ENCODE data around the gene BRCA1.
A peak's percentile ranks its signal among the peaks of the same experiment; 100 is the strongest.
"Not testable (repeated sequence)": the region's sequence is repeated elsewhere in the genome, so short reads cannot be mapped to it uniquely, and the experiment has no call there.

The BRCA1 gene

DNA sequence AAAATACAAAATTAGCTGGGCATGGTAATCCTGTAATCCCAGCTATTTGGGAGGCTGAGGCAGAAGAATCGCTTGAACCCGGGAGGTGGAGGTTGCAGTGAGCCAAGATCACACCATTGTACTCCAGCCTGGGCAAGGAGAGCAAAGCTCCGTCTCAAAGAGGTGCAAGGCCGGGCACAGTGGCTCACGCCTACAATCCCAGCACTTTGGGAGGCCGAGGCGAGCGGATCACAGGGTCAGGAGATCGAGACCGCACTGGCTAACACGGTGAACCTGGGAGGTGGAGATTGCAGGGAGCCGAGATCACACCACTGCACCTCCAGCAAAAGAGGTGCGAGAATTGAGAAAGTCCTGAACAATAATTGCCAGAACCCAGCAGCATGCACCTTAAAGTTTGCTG is 124.3 kb downstream of the BRCA1 start:
- DNase-seq: not testable (repeated sequence)

DNA sequence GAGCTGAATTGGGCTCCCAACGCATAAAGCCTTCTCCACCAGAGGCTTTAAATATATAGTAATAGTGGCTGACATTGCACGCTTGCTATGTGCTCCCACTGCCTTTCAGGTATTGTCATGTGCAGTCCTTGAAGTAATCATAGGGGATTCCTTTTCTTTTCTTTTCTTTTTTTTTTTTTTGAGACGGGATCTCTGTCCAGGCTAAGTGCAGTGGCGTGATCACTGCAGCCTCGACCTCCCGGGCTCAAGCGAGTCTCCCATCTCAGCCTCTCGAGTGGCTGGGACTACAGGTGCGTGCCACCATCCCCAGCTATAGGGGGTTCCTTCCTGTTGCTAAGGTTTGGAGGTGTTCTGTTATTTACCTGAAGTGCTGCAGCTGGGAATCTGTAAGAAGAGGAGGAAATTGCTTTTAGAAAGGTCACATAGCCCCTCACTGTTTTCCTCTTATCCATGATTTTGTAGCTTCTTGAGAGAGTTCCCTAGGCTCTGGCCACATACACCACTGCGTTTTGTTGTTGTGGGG is 126.1 kb downstream of the BRCA1 start:
- DNase-seq: no peak

DNA sequence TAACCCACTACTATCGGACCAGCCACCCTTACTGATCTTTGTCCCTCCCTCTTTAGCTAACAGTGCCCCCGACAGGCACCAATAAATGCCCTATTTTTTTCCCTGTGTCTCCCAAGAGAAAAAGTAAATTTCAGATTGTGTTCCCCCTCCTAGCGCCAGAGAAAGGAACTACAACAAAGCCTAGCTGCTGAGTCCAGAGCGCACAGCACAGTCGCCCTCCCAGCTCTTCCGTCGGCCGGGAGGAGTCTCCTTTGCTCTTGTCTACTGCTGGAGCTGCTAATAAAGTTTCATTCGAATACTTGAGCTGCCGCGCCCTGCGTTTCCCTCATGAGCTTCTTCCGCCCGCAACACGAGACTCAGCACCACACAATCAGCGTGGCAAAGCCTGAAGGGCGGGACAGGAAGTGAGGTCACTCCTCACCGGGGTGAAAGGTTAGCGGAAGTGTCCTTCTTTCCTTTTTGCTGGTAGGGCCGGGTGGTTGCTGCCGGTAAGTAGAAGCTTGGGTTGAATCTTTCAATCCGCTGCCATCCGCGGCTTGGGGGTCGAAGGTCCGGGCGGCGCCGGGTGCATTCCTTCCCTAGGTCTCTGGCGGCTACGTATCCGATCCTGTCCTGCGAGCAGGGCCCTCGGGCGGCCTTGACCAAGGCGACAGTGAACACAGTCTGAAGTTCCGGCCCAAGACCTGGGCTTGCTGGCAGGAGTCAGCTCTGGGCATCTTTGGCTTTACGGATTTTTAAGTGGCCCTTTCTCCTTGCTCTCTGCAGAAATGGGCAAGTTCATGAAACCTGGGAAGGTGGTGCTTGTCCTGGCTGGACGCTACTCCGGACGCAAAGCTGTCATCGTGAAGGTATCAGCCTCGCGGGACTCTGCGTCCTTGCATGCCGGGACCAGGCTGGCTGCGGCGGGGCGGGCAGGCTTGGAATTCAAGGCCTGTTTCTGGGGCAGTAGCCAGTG is 126.9 kb downstream of the BRCA1 start, which contains the start of gene RPL27:
Gene RPL27 (plus strand): TSS at position 436 of the 955 bp plus-strand sequence. CDS start 332 bp downstream, at position 768.
- peak; percentile 95 for DNase-seq

DNA sequence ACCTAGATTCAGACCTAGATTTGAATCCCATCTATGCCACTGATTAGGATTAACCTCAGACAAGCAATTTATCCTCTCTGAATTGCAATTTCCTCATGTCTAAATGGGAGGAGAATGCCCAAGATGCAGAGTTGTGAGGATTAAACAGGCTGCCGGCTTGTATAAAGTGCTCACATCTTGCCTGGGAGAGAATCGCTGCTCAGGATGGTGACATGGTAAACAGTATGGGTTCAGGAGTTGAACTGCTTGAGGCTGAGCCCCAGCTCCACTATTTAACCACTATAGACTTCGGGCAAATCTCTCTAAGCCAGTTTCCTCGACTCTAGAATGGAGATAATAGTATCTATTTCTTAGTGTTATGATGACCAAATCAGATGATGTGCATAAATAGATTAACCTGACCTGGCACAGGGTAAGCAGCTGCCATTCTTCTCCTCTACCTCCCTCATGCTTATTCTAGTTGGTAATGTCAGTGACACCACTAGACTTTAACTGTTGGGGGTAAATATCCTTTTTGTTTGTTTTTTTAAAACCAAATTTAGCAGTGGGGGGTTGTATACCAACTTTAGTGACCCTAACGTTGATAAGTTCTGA is 127.7 kb downstream of the BRCA1 start:
- DNase-seq: no peak

Data from effector CD8-positive, alpha-beta T cell (primary cell).